ENCODE data around the gene SLC25A27. TPM values are rescaled to one million over a fixed set of nuclear protein-coding genes. Genes with fewer than 3 reads are reported as not detected.

SLC25A27 gene
- polyA plus RNA-seq, 4 donors: 32.1 to 41.8 (median 34.0) TPM

DNA sequence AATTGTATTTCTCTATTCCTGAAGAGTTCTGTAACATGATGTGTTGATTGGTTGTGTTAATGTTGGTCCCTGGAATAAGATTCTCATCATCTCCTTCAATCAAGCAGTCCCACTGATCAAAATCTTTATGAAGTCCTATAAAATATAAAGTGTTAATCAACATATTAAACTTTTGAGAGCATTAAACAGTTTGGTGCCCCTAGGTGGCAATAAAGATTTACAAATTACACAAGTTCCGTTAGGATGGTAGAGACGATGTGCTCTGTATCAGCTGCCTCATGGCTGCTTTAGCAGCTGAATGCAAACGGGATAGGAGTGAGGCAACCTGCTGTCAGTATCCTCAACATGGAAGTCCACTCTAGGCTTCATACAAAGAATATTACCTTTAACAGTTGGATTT is 51.8 kb downstream of the SLC25A27 start:
- peak in 3 of 4 donors; percentile 1 to 13 (median 5) for DNase-seq (ENCODE audit: low read depth in 4 of 4, low spot score in 3 of 4)

DNA sequence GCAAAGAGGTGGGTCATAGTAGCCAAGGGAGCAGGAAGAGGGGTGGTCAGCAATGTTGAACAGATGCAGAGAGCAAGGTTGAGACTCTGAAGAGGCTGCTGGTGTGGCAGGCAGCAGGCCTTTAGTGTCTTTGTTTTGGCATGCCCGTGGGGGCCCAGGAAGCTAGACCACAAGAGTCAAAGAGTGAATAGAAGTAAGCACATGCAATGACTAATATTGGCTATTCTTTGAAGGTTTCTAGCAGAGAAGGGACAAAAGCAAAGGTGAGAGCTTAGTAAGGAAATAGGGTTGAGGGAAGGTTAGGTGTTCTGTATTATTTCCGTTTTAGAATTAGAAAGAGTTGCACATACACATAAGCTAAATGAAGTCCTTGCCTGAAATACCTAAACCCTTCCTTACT is 53.7 kb downstream of the SLC25A27 start:
- no peak for DNase-seq (ENCODE audit: low read depth in 4 of 4, low spot score in 3 of 4)

DNA sequence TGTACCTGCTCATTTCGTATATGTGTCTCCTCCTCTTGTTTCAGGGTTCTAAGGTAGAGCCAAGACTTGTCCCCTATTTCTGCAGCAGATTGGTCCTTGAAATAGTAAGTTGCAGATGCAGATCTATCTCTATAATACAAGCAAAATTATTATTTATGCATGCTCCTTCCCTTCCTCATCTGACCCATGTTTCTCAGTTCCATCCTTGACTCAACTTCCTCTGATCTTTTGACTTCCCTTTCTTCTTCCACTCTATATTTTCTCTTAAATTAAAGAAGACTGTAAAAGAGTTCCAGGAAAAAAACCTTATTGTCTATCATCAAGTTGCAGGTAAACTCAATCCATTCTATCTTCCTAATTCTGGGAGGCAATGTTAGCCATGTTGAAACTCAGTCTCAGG is 58.7 kb downstream of the SLC25A27 start:
- no peak for DNase-seq (ENCODE audit: low read depth in 4 of 4, low spot score in 3 of 4)

DNA sequence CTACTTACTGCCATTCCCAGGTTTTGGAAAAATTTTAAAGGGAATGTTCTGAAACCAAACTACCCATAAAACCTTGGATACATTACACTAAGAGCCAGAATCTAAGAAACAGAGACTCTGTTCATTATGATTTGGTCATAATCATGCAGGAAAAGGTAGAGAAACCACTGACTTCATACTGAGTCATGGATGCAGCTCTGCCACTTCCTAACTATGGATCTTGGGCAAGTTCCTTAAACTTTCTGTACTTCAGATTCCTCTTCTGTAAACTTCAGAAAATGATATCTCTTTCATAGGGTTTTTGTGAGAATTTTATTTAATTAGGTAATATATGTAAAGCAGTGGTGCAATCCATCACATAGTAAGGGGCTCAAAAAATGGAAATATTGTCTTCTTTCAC is 62.4 kb downstream of the SLC25A27 start:
- DNase-seq (ENCODE audit: low read depth in 4 of 4, low spot score in 3 of 4): no peak

DNA sequence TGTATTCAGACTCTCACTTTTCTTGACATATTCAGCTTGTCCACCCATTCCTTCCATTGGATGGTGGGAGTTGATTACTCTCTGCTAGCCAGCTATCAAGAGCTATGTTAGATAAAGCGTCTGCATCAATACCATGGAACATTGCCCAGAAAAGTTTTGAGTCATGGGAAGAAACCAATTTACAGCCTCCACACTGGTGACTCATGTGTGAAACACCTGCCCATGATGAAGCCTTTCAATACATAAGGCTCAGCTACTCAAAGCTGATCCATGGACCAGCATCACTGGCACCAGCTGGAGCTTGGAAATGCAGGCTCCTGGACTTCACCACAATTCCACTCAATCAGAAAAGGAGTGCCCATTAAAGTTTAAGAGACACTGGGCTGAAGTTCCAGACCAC is 66.3 kb downstream of the SLC25A27 start:
- no peak for DNase-seq (ENCODE audit: low read depth in 4 of 4, low spot score in 3 of 4)

DNA sequence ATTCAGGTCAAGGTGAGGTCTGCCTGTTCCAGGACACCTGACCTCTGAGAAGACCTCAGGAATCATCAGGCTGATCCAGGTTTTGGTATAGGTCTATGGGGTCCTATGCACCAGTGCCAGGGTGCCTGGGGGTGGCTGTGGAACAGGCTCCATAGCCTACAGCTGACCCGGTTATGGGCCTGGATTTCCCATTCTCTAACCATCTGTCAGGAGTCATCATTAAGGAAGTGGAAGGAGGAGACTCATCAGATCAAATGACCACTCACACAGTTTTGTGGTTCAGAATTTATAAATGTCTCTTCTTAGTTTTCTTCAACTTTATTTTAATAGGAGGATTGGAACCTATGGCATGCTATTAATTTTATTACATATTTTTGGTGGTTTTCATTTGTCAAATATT is 67.6 kb downstream of the SLC25A27 start:
- no peak for DNase-seq (ENCODE audit: low read depth in 4 of 4, low spot score in 3 of 4)

Other genes starting within 250 kb of the SLC25A27 start
- gene RCAN2, start 161.5 kb upstream of the SLC25A27 start, polyA plus RNA-seq (ENCODE audit: insufficient read length in 4 of 4): 10 to 100 TPM; 23.7 to 31.3 (median 28.1) TPM
- gene CYP39A1, start 157 bp upstream of the SLC25A27 start, polyA plus RNA-seq (ENCODE audit: insufficient read length in 4 of 4): 10 to 100 TPM in 1 of 4 donors, 1 to 10 TPM in 3; 7.4 to 10.2 (median 8.9) TPM
- gene TDRD6, start 34.9 kb downstream of the SLC25A27 start, polyA plus RNA-seq (ENCODE audit: insufficient read length in 4 of 4): 1 to 10 TPM in 3 of 4 donors, under 1 TPM in 1; 0.90 to 4.9 (median 1.7) TPM
- 1 to 10 TPM; 2.6 to 3.1 (median 3.1) TPM for gene PLA2G7, start 82.4 kb downstream of the SLC25A27 start, polyA plus RNA-seq (ENCODE audit: insufficient read length in 4 of 4)
- gene ANKRD66, start 94.0 kb downstream of the SLC25A27 start, polyA plus RNA-seq (ENCODE audit: insufficient read length in 4 of 4): not detected
- gene MEP1A, start 140.4 kb downstream of the SLC25A27 start, polyA plus RNA-seq (ENCODE audit: insufficient read length in 4 of 4): under 1 TPM in 1 of 4 donors, not detected in 3; 0.03 TPM